Spleen (tissue), 7 donors: Measurements from ENCODE around the gene FCGR3B.

Experiments used
- CTCF ChIP-seq, 11 experiments: fragments of 200-600 bp in 7 of 11; fragments of 450-650 bp in 4 of 11; sonication (generic) in 4 of 11; IDR thresholded peaks in 8 of 11; conservative IDR thresholded peaks in 3 of 11; 1 replicate in 7 of 11; 2 replicates in 4 of 11; pipeline versions ENCODE4 v1.4.0 to v1.8.0; 2016 to 2021; ENCODE audit warnings: antibody characterized with exemption in 11 of 11, inconsistent platforms in 4 of 11, mild to moderate bottlenecking in 1 of 11
- POLR2A ChIP-seq, 3 donors: fragments of 450-650 bp; IDR thresholded peaks; one replicate each; pipeline ENCODE4 v1.5.1; 2017; ENCODE audit warnings: antibody characterized with exemption in 3 of 3, mild to moderate bottlenecking in 1 of 3
- donor health status: DM: no; HTN: no; CAD: no; lungs with moderate emphysema.
- donor health status: DM: no; HTN: no; CAD: no.
- donor health status: DM: no; HTN: no; CAD: no.

GRCh38 chr1:161676958-161677689, 46.1 kb upstream of the FCGR3B start:
- TF ChIP-seq CTCF (IDR thresholded peaks at IDR 0.05 in 8 of 11, conservative IDR thresholded peaks at IDR 0.05 in 3 of 11): no peak
- no peak for TF ChIP-seq POLR2A (IDR thresholded peaks at IDR 0.05)
